Hepatocyte (in vitro differentiated cells): ENCODE data around the gene UROC1. TPM values are rescaled to one million over a fixed set of nuclear protein-coding genes. Genes with fewer than 3 reads are reported as not detected.

ENCODE experiments used
- DNase-seq: peaks from one replicate; pipeline ENCODE4 v3.0.0-alpha.2; 2016; ENCODE audit warnings: low spot score
- H2AFZ ChIP-seq: fragments of 200-600 bp; sonication (generic); 2 replicates; pipeline ENCODE4 v1.6.0; 2016; ENCODE audit warnings: antibody characterized with exemption, mild to moderate bottlenecking
- H3K27ac ChIP-seq: fragments of 200-600 bp; sonication (generic); 2 replicates; pipeline ENCODE4 v1.5.1; 2016; ENCODE audit warnings: mild to moderate bottlenecking
- H3K27me3 ChIP-seq: fragments of 200-600 bp; sonication (generic); 2 replicates; pipeline ENCODE4 v1.6.1; 2016
- H3K36me3 ChIP-seq: fragments of 200-600 bp; sonication (generic); replicated peaks from 2 replicates; pipeline ENCODE4 v1.5.1; 2016; ENCODE audit warnings: low read depth; ENCODE audit not compliant: insufficient read depth
- H3K4me1 ChIP-seq: fragments of 200-600 bp; sonication (generic); 2 replicates; pipeline ENCODE4 v1.5.1; 2016; ENCODE audit warnings: mild to moderate bottlenecking, moderate library complexity; ENCODE audit not compliant: insufficient read depth
- H3K4me2 ChIP-seq: fragments of 200-600 bp; sonication (generic); 2 replicates; pipeline ENCODE4 v1.6.0; 2016
- H3K4me3 ChIP-seq: fragments of 200-600 bp; sonication (generic); 2 replicates; pipeline ENCODE4 v1.5.1; 2016; ENCODE audit warnings: mild to moderate bottlenecking
- H3K79me2 ChIP-seq: fragments of 200-600 bp; sonication (generic); 2 replicates; pipeline ENCODE4 v1.6.0; 2017; ENCODE audit warnings: mild to moderate bottlenecking
- H3K9me2 ChIP-seq: fragments of 200-600 bp; sonication (generic); replicated peaks from 2 replicates; pipeline ENCODE4 v1.6.0; 2017; ENCODE audit warnings: mild to moderate bottlenecking; ENCODE audit not compliant: insufficient read depth
- H3K9me3 ChIP-seq: fragments of 200-600 bp; sonication (generic); 2 replicates; pipeline ENCODE4 v1.5.1; 2016; ENCODE audit warnings: low read depth, mild to moderate bottlenecking
- H4K20me1 ChIP-seq: fragments of 200-600 bp; sonication (generic); 2 replicates; pipeline ENCODE4 v1.6.0; 2016; ENCODE audit warnings: mild to moderate bottlenecking; ENCODE audit not compliant: insufficient read depth, poor library complexity, severe bottlenecking
- CTCF ChIP-seq: fragments of 200-600 bp; sonication (generic); IDR thresholded peaks from 2 replicates; pipeline ENCODE4 v1.5.1; 2016; ENCODE audit warnings: antibody characterized with exemption, mild to moderate bottlenecking; ENCODE audit not compliant: poor library complexity
- EZH2 ChIP-seq: fragments of 200-600 bp; sonication (generic); IDR thresholded peaks from 2 replicates; pipeline ENCODE4 v1.6.1; 2016; ENCODE audit warnings: antibody characterized with exemption, mild to moderate bottlenecking, borderline replicate concordance
- EZH2phosphoT487 ChIP-seq: fragments of 200-600 bp; sonication (generic); IDR thresholded peaks from one replicate; pipeline ENCODE4 v1.6.1; 2018; ENCODE audit warnings: antibody characterized with exemption, mild to moderate bottlenecking, low read depth, moderate library complexity; ENCODE audit not compliant: unreplicated experiment, severe bottlenecking
- WGBS: methylation state at CpG from one replicate; pipeline ENCODE4 v1.1.6; 2016; ENCODE audit warnings: low lambda C conversion rate; ENCODE audit errors: missing lambda C conversion rate; 5-methylcytosine and 5-hydroxymethylcytosine counted together
- polyA plus RNA-seq: library from polyadenylated mRNA; unstranded; fragments of >200 nt; fragmentation: Nextera tagmentation; extraction: Ambion mirVana; gene quantifications from 2 replicates; pipeline ENCODE4 v1.2.1, GENCODE V29; 2016
- total RNA-seq: library from RNA; depleted of rRNA; stranded (reverse); fragments of >200 nt; gene quantifications from 2 replicates; pipeline ENCODE4 v1.2.3, GENCODE V29; 2014

UROC1 gene
- total and polyA plus RNA-seq, 2 experiments from 2014 or later: 2.3 to 4.2 TPM

- no peaks in the 10 kb centered on the region for H3K9me2 ChIP-seq
- no peaks in the 10 kb centered on the region for H3K36me3 ChIP-seq
- TF ChIP-seq EZH2phosphoT487: no peak
- no peak for TF ChIP-seq EZH2
- TF ChIP-seq CTCF: no peak
- peak overlapping the region; percentile 6 for H3K4me3 ChIP-seq
- H3K27me3 ChIP-seq: no peaks in the 10 kb centered on the region
- H3K79me2 ChIP-seq: peaks cover 71% of the 10 kb centered on the region
- H2AFZ ChIP-seq: no peak overlapping the region
- H3K9me3 ChIP-seq: no peaks in the 10 kb centered on the region
- peak overlapping the region; percentile 97 for H3K27ac ChIP-seq
- H3K4me1 ChIP-seq: peaks cover 27% of the 10 kb centered on the region
- WGBS: 57% methylated on average over 8 of the region's 8 CpGs
- DNase-seq: peak; percentile 86
- peaks cover 72% of the 10 kb centered on the region for H4K20me1 ChIP-seq
- peak overlapping the region; percentile 99 for H3K4me2 ChIP-seq
Measured at GRCh38 chr3:126472277-126473006, 45.1 kb downstream of the UROC1 start.

GRCh38 chr3:126469479-126469878 is 48.1 kb downstream of the UROC1 start:
- no peaks in the 10 kb centered on the region for H3K36me3 ChIP-seq
- no peak for TF ChIP-seq CTCF
- TF ChIP-seq EZH2phosphoT487: no peak
- no peak for TF ChIP-seq EZH2
- no peak overlapping the region for H2AFZ ChIP-seq
- H3K9me2 ChIP-seq: no peaks in the 10 kb centered on the region
- 96% methylated on average over 11 of the region's 11 CpGs for WGBS
- peaks cover 74% of the 10 kb centered on the region for H3K79me2 ChIP-seq
- no peak overlapping the region for H3K27ac ChIP-seq
- no peaks in the 10 kb centered on the region for H3K9me3 ChIP-seq
- H3K4me3 ChIP-seq: no peak overlapping the region
- peaks cover 82% of the 10 kb centered on the region for H4K20me1 ChIP-seq
- H3K4me2 ChIP-seq: no peak overlapping the region
- H3K4me1 ChIP-seq: peaks cover 27% of the 10 kb centered on the region
- H3K27me3 ChIP-seq: no peaks in the 10 kb centered on the region
- no peak for DNase-seq

GRCh38 chr3:126468028-126468891 is 49.3 kb downstream of the UROC1 start:
- H3K4me3 ChIP-seq: no peak overlapping the region
- H3K4me2 ChIP-seq: no peak overlapping the region
- H3K27ac ChIP-seq: no peak overlapping the region
- TF ChIP-seq CTCF (no peak), EZH2phosphoT487 (no peak), EZH2 (no peak)
- no peaks in the 10 kb centered on the region for H3K9me2 ChIP-seq
- H2AFZ ChIP-seq: no peak overlapping the region
- H3K36me3 ChIP-seq: no peaks in the 10 kb centered on the region
- H3K9me3 ChIP-seq: no peaks in the 10 kb centered on the region
- H3K79me2 ChIP-seq: peaks cover 73% of the 10 kb centered on the region
- H3K27me3 ChIP-seq: no peaks in the 10 kb centered on the region
- peak; percentile 38 for DNase-seq
- H3K4me1 ChIP-seq: peaks cover 20% of the 10 kb centered on the region
- H4K20me1 ChIP-seq: peaks cover 72% of the 10 kb centered on the region
- WGBS: 91% methylated on average over 13 of the region's 13 CpGs
